Head of caudate nucleus (tissue), 42 donors: ENCODE measurements around the gene ROBO1.

ENCODE experiments used
- DNase-seq, 42 donors: peaks; one replicate each; pipeline versions ENCODE4 v3.0.0 to v3.0.0-alpha.2; 2020 to 2021; ENCODE audit warnings: mixed read lengths in 7 of 42
- intact Hi-C: fragments of 100-400 bp; cut with DNase I; formaldehyde crosslinking; loops from one replicate; pipeline ENCODE4 v1.15.0; 2022

ROBO1 gene

GRCh38 chr3:79412537-79412936 is 355.3 kb downstream of the ROBO1 start:
- intact Hi-C loops: no loop called here
- no peak for DNase-seq

- DNase-seq: no peak
- intact Hi-C loops: no loop called here
These were observed 357.2 kb downstream of the ROBO1 start for GRCh38 chr3:79410617-79411016.

- no peak for DNase-seq
These were observed 357.7 kb downstream of the ROBO1 start for GRCh38 chr3:79410136-79410535.

GRCh38 chr3:79406175-79406574 is 361.6 kb downstream of the ROBO1 start:
- DNase-seq: no peak
- intact Hi-C loops: no loop called here

More at GRCh38 chr3:79410136-79410535, 357.7 kb downstream of the ROBO1 start:
- intact Hi-C loops: no loop called here

GRCh38 chr3:79405183-79405582 is 362.6 kb downstream of the ROBO1 start:
- intact Hi-C loops: no loop called here
- DNase-seq: no peak

- intact Hi-C loops: no loop called here
- no peak for DNase-seq
These were observed 371.2 kb downstream of the ROBO1 start for GRCh38 chr3:79396595-79396994.

GRCh38 chr3:79392479-79392878 is 375.3 kb downstream of the ROBO1 start:
- DNase-seq: no peak
- intact Hi-C loops: no loop called here

- no peak for DNase-seq
- intact Hi-C loops: no loop called here
These were observed 377.4 kb downstream of the ROBO1 start for GRCh38 chr3:79390352-79390751.

GRCh38 chr3:79385211-79385610 is 382.6 kb downstream of the ROBO1 start:
- intact Hi-C loops: no loop called here
- no peak for DNase-seq

- intact Hi-C loops: no loop called here
- no peak for DNase-seq
These were observed 384.3 kb downstream of the ROBO1 start for GRCh38 chr3:79383402-79384012.

GRCh38 chr3:79380581-79380980 is 387.2 kb downstream of the ROBO1 start:
- intact Hi-C loops: no loop called here
- DNase-seq: no peak

GRCh38 chr3:79378064-79378463 is 389.7 kb downstream of the ROBO1 start:
- DNase-seq: no peak
- intact Hi-C loops: no loop called here

GRCh38 chr3:79369306-79369705 is 398.5 kb downstream of the ROBO1 start:
- no peak for DNase-seq
- intact Hi-C loops: no loop called here

- DNase-seq: no peak
- intact Hi-C loops: no loop called here
These were observed 399.4 kb downstream of the ROBO1 start for GRCh38 chr3:79368403-79368802.

- no peak for DNase-seq
- intact Hi-C loops: no loop called here
These were observed 400.0 kb downstream of the ROBO1 start for GRCh38 chr3:79367803-79368202.

- DNase-seq: no peak
- intact Hi-C loops: no loop called here
These were observed 400.7 kb downstream of the ROBO1 start for GRCh38 chr3:79367066-79367465.

- intact Hi-C loops: no loop called here
These were observed 401.4 kb downstream of the ROBO1 start for GRCh38 chr3:79366414-79366813.

GRCh38 chr3:79364784-79365183 is 403.0 kb downstream of the ROBO1 start:
- DNase-seq: no peak
- intact Hi-C loops: no loop called here

More at GRCh38 chr3:79366414-79366813, 401.4 kb downstream of the ROBO1 start:
- DNase-seq: no peak

- no peak for DNase-seq
- intact Hi-C loops: no loop called here
These were observed 405.1 kb downstream of the ROBO1 start for GRCh38 chr3:79362571-79363270.

GRCh38 chr3:79361748-79362378 is 405.9 kb downstream of the ROBO1 start:
- DNase-seq: peak in 7 of 42 donors; percentile 6 to 44 (median 10)
- intact Hi-C loops: no loop called here

- no peak for DNase-seq
- intact Hi-C loops: no loop called here
These were observed 409.5 kb downstream of the ROBO1 start for GRCh38 chr3:79358327-79358726.
